HepG2 (cell line): ENCODE results near the gene TET3. TPM values are rescaled to one million over a fixed set of nuclear protein-coding genes. Genes with fewer than 3 reads are reported as not detected.

Source experiments
- CBFB ChIP-seq: sonication (generic); formaldehyde crosslinking; IDR thresholded peaks from 2 replicates; pipeline ENCODE4 v1.4.0; 2020; ENCODE audit warnings: missing genetic modification reagents
- DDIT3 ChIP-seq: sonication (generic); formaldehyde crosslinking; IDR thresholded peaks from 2 replicates; pipeline ENCODE4 v1.4.0; 2020; ENCODE audit warnings: mild to moderate bottlenecking, missing genetic modification reagents
- GATAD1 ChIP-seq: IDR thresholded peaks from 2 replicates; pipeline ENCODE4 v1.6.1; 2016; ENCODE audit warnings: missing genetic modification reagents, missing compliant biosample characterization
- GPBP1L1 ChIP-seq: sonication (generic); formaldehyde crosslinking; IDR thresholded peaks from 2 replicates; pipeline ENCODE4 v1.5.0; 2020; ENCODE audit warnings: mild to moderate bottlenecking, missing genetic modification reagents
- GTF3A ChIP-seq: sonication (generic); formaldehyde crosslinking; conservative IDR thresholded peaks from 2 replicates; pipeline ENCODE4 v1.4.0; 2020; ENCODE audit warnings: mild to moderate bottlenecking, missing genetic modification reagents
- HNF4G ChIP-seq, 2 experiments: sonication (generic) in 1 of 2; formaldehyde crosslinking in 1 of 2; IDR thresholded peaks; 2 replicates each; pipeline versions ENCODE4 v1.4.0 to v1.6.1; 2011 to 2020; ENCODE audit warnings: borderline replicate concordance in 2 of 2, low read depth in 2 of 2, mild to moderate bottlenecking in 2 of 2, low read length in 1 of 2, missing genetic modification reagents in 1 of 2, moderate library complexity in 1 of 2
- KMT2B ChIP-seq: IDR thresholded peaks from 2 replicates; pipeline ENCODE4 v1.6.1; 2016; ENCODE audit warnings: missing genetic modification reagents, missing compliant biosample characterization
- MAF1 ChIP-seq: sonication (generic); formaldehyde crosslinking; IDR thresholded peaks from 2 replicates; pipeline ENCODE4 v1.5.0; 2020; ENCODE audit warnings: missing genetic modification reagents, borderline replicate concordance
- POLR2G ChIP-seq: fragments of 200-400 bp; formaldehyde crosslinking; IDR thresholded peaks from 2 replicates; pipeline ENCODE4 v1.6.1; 2018; ENCODE audit warnings: mild to moderate bottlenecking, low read depth, low read length, moderate library complexity
- RERE ChIP-seq: IDR thresholded peaks from 2 replicates; pipeline ENCODE4 v1.6.1; 2016; ENCODE audit warnings: low read depth, missing genetic modification reagents, missing compliant biosample characterization
- SRSF1 ChIP-seq: fragments of 200-400 bp; formaldehyde crosslinking; optimal IDR thresholded peaks from 2 replicates; pipeline ENCODE3; 2017; ENCODE audit warnings: mild to moderate bottlenecking, low read depth, low read length, moderate library complexity
- ZNF142 ChIP-seq: sonication (generic); formaldehyde crosslinking; IDR thresholded peaks from 2 replicates; pipeline ENCODE4 v1.4.0; 2020; ENCODE audit warnings: missing genetic modification reagents
- ZNF207 ChIP-seq: fragments of 450-650 bp; IDR thresholded peaks from 2 replicates; pipeline ENCODE4 v1.6.1; 2016; ENCODE audit warnings: antibody characterized with exemption, borderline replicate concordance
- ZNF274 ChIP-seq: sonication (generic); formaldehyde crosslinking; IDR thresholded peaks from 2 replicates; pipeline ENCODE4 v1.5.1; 2020; ENCODE audit warnings: mild to moderate bottlenecking, missing genetic modification reagents
- ZNF547 ChIP-seq: sonication (generic); formaldehyde crosslinking; IDR thresholded peaks from 2 replicates; pipeline ENCODE4 v1.5.1; 2020; ENCODE audit warnings: mild to moderate bottlenecking, missing genetic modification reagents
- polyA plus RNA-seq, 8 experiments: library from polyadenylated mRNA; depleted of rRNA in 3 of 8; stranded (reverse) in 7 of 8; unstranded in 1 of 8; fragments of >200 nt; fragmentation: Illumina TruSeq in 4 of 8; extraction: Trizol in 4 of 8; gene quantifications; 2 replicates each; pipeline versions ENCODE4 v1.2.1 to v1.2.3, GENCODE V29; 2011 to 2016; ENCODE audit warnings: low read depth in 4 of 8, missing spikeins in 1 of 8, mixed read lengths in 1 of 8; ENCODE audit not compliant: insufficient read depth in 1 of 8
- total RNA-seq, 5 experiments: library from RNA; depleted of rRNA; stranded (reverse); fragments of >200 nt; fragmentation: Illumina TruSeq; extraction: Trizol; gene quantifications; 2 replicates each; pipeline ENCODE4 v1.2.3, GENCODE V29; 2016; ENCODE audit warnings: low read depth in 1 of 5

The TET3 gene
- total and polyA plus RNA-seq, 2 of the 13 experiments (the other 11 are each of a cell fraction or from before 2014, with no cell fraction given), result 4.3 to 6.8 TPM

- TF ChIP-seq RERE (CRISPR knock-in tag), result no peak
- no peak for TF ChIP-seq GATAD1 (CRISPR knock-in tag)
- no peak for TF ChIP-seq DDIT3 (CRISPR knock-in tag)
- no peak for TF ChIP-seq POLR2G
- TF ChIP-seq GTF3A, result no peak
- TF ChIP-seq ZNF274 (CRISPR knock-in tag), result no peak
- no peak for TF ChIP-seq MAF1 (CRISPR knock-in tag)
- TF ChIP-seq SRSF1, result no peak
- no peak for TF ChIP-seq ZNF207
- TF ChIP-seq GPBP1L1, result no peak
- TF ChIP-seq KMT2B (CRISPR knock-in tag), result no peak
- no peak for TF ChIP-seq HNF4G (IDR thresholded peaks at IDR 0.05; ENCODE audit: borderline replicate concordance, low read depth, low read length)
- TF ChIP-seq HNF4G (CRISPR knock-in tag; IDR thresholded peaks at IDR 0.05; ENCODE audit: borderline replicate concordance, low read depth), result no peak
- TF ChIP-seq ZNF142, result no peak
- peak; percentile 76 for TF ChIP-seq ZNF547 (CRISPR knock-in tag)
- TF ChIP-seq CBFB (CRISPR knock-in tag), result no peak
These were observed 18.1 kb downstream of the TET3 start (continued) for GRCh38 chr2:74002505-74003421.
